ENCODE data around the gene MAP4K4.

GRCh38 chr2:101728865-101729264 lies 31.4 kb downstream of the MAP4K4 start:
- no peak for TF ChIP-seq CTCF (IDR thresholded peaks at IDR 0.05; ENCODE audit: low read length)
- no peak for TF ChIP-seq EZH2 (optimal IDR thresholded peaks at IDR 0.05; ENCODE audit: low read depth, low read length)
